HepG2 (cell line): Measurements from ENCODE around the gene PPP6R2. TPM values are rescaled to one million over a fixed set of nuclear protein-coding genes. Genes with fewer than 3 reads are reported as not detected.

Experiments
- AHDC1 ChIP-seq: sonication (generic); formaldehyde crosslinking; IDR thresholded peaks from 2 replicates; pipeline ENCODE4 v1.5.1; 2020; ENCODE audit warnings: mild to moderate bottlenecking, missing genetic modification reagents, borderline replicate concordance
- CEBPG ChIP-seq: IDR thresholded peaks from 2 replicates; pipeline ENCODE4 v1.6.1; 2016
- ESRRA ChIP-seq: sonication (generic); formaldehyde crosslinking; IDR thresholded peaks from 2 replicates; pipeline ENCODE4 v1.5.1; 2020; ENCODE audit warnings: mild to moderate bottlenecking, low read depth, missing genetic modification reagents
- GFI1 ChIP-seq: sonication (generic); formaldehyde crosslinking; IDR thresholded peaks from 2 replicates; pipeline ENCODE4 v1.5.0; 2020; ENCODE audit warnings: missing genetic modification reagents, mild to moderate bottlenecking, borderline replicate concordance
- HOXA7 ChIP-seq: sonication (generic); formaldehyde crosslinking; IDR thresholded peaks from 2 replicates; pipeline ENCODE4 v1.8.1; 2022; ENCODE audit warnings: mild to moderate bottlenecking, missing genetic modification reagents, moderate library complexity
- MLXIP ChIP-seq: sonication (generic); formaldehyde crosslinking; IDR thresholded peaks from 2 replicates; pipeline ENCODE4 v1.9.0; 2021; ENCODE audit warnings: missing genetic modification reagents, borderline replicate concordance
- PHF20 ChIP-seq: sonication (generic); formaldehyde crosslinking; IDR thresholded peaks from 2 replicates; pipeline ENCODE4 v1.5.0; 2020; ENCODE audit warnings: mild to moderate bottlenecking, missing genetic modification reagents
- PHF21A ChIP-seq: sonication (generic); formaldehyde crosslinking; IDR thresholded peaks from 2 replicates; pipeline ENCODE4 v1.5.0; 2020; ENCODE audit warnings: mild to moderate bottlenecking, missing genetic modification reagents
- RBFOX2 ChIP-seq: fragments of 200-400 bp; formaldehyde crosslinking; IDR thresholded peaks from 2 replicates; pipeline ENCODE4 v1.6.1; 2017; ENCODE audit warnings: low read depth, mild to moderate bottlenecking, low read length
- SRSF1 ChIP-seq: fragments of 200-400 bp; formaldehyde crosslinking; optimal IDR thresholded peaks from 2 replicates; pipeline ENCODE3; 2017; ENCODE audit warnings: mild to moderate bottlenecking, low read depth, low read length, moderate library complexity
- ZNF260 ChIP-seq: sonication (generic); formaldehyde crosslinking; IDR thresholded peaks from 2 replicates; pipeline ENCODE4 v1.4.0; 2020; ENCODE audit warnings: missing genetic modification reagents, low read depth, mild to moderate bottlenecking, borderline replicate concordance
- ZNF367 ChIP-seq: sonication (generic); formaldehyde crosslinking; IDR thresholded peaks from 2 replicates; pipeline ENCODE4 v1.4.0; 2020; ENCODE audit warnings: missing genetic modification reagents, borderline replicate concordance
- ZNF414 ChIP-seq: sonication (generic); formaldehyde crosslinking; IDR thresholded peaks from 2 replicates; pipeline ENCODE4 v1.5.0; 2020; ENCODE audit warnings: missing genetic modification reagents
- ZNF44 ChIP-seq: sonication (generic); formaldehyde crosslinking; IDR thresholded peaks from 2 replicates; pipeline ENCODE4 v1.5.1; 2020; ENCODE audit warnings: mild to moderate bottlenecking, missing genetic modification reagents
- ZNF713 ChIP-seq: sonication (generic); formaldehyde crosslinking; IDR thresholded peaks from 2 replicates; pipeline ENCODE4 v1.4.0; 2020; ENCODE audit warnings: mild to moderate bottlenecking, missing genetic modification reagents
- ZNF724P ChIP-seq: sonication (generic); formaldehyde crosslinking; IDR thresholded peaks from 2 replicates; pipeline ENCODE4 v1.8.0; 2022; ENCODE audit warnings: missing genetic modification reagents, borderline replicate concordance
- ZNF746 ChIP-seq: sonication (generic); formaldehyde crosslinking; IDR thresholded peaks from 2 replicates; pipeline ENCODE4 v1.8.0; 2022; ENCODE audit warnings: mild to moderate bottlenecking, missing genetic modification reagents
- polyA plus RNA-seq, 8 experiments: library from polyadenylated mRNA; depleted of rRNA in 3 of 8; stranded (reverse) in 7 of 8; unstranded in 1 of 8; fragments of >200 nt; fragmentation: Illumina TruSeq in 4 of 8; extraction: Trizol in 4 of 8; gene quantifications; 2 replicates each; pipeline versions ENCODE4 v1.2.1 to v1.2.3, GENCODE V29; 2011 to 2016; ENCODE audit warnings: low read depth in 4 of 8, missing spikeins in 1 of 8, mixed read lengths in 1 of 8; ENCODE audit not compliant: insufficient read depth in 1 of 8
- total RNA-seq, 5 experiments: library from RNA; depleted of rRNA; stranded (reverse); fragments of >200 nt; fragmentation: Illumina TruSeq; extraction: Trizol; gene quantifications; 2 replicates each; pipeline ENCODE4 v1.2.3, GENCODE V29; 2016; ENCODE audit warnings: low read depth in 1 of 5

PPP6R2 gene
- total and polyA plus RNA-seq, 2 of the 13 experiments (the other 11 are each of a cell fraction or from before 2014, with no cell fraction given) = 55.0 to 102 TPM

- no peak for TF ChIP-seq AHDC1
- TF ChIP-seq RBFOX2 = peak; percentile 42; the same call in 1 of the 2 replicates
- TF ChIP-seq ZNF414 (CRISPR knock-in tag) = 0 out of 2 replicates have a peak, but pooled peaks have one; percentile 58
- no peak for TF ChIP-seq ZNF713 (CRISPR knock-in tag)
- TF ChIP-seq PHF21A (CRISPR knock-in tag) = no peak
- TF ChIP-seq PHF20 (CRISPR knock-in tag) = no peak
- TF ChIP-seq GFI1 = no peak
- TF ChIP-seq ZNF724P = no peak
- no peak for TF ChIP-seq ZNF44 (CRISPR knock-in tag)
- no peak for TF ChIP-seq CEBPG (CRISPR knock-in tag)
- no peak for TF ChIP-seq ZNF260 (CRISPR knock-in tag)
- no peak for TF ChIP-seq ESRRA (CRISPR knock-in tag)
- no peak for TF ChIP-seq HOXA7
- TF ChIP-seq SRSF1 = no peak
- TF ChIP-seq MLXIP = no peak
- no peak for TF ChIP-seq ZNF367 (CRISPR knock-in tag)
- TF ChIP-seq ZNF746 (CRISPR knock-in tag) = peak; percentile 63; the same call in 1 of the 2 replicates
Measured at GRCh38 chr22:50296658-50297490, 46.3 kb upstream of the PPP6R2 start (continued).
